ENCODE data around the gene FIGN. TPM values are rescaled to one million over a fixed set of nuclear protein-coding genes. Genes with fewer than 3 reads are reported as not detected.

Gene FIGN
- total RNA-seq, 2 donors from 2014 or later: 18.6 to 20.5 TPM

DNA sequence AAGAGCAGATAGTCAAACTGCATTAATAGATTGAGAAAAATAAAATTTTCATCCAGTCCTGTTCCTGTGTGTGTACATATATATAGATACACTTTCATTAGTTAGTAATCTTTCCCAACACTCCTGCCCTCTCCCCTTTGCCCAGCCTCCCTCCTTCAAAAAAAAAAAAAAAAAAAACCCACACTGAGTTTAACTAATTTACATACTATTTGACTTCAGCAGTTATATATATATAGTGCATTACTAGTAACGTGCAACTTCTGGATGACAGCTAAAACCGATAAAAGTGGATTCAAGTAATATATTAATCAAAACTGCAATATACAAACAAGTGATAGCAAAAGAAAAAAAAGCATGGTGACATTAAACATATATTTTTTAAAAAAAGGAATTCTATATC lies 1.4 kb downstream of the FIGN start:
- TF ChIP-seq, protein P1, sequence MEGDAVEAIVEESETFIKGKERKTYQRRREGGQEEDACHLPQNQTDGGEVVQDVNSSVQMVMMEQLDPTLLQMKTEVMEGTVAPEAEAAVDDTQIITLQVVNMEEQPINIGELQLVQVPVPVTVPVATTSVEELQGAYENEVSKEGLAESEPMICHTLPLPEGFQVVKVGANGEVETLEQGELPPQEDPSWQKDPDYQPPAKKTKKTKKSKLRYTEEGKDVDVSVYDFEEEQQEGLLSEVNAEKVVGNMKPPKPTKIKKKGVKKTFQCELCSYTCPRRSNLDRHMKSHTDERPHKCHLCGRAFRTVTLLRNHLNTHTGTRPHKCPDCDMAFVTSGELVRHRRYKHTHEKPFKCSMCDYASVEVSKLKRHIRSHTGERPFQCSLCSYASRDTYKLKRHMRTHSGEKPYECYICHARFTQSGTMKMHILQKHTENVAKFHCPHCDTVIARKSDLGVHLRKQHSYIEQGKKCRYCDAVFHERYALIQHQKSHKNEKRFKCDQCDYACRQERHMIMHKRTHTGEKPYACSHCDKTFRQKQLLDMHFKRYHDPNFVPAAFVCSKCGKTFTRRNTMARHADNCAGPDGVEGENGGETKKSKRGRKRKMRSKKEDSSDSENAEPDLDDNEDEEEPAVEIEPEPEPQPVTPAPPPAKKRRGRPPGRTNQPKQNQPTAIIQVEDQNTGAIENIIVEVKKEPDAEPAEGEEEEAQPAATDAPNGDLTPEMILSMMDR (conservative IDR thresholded peaks at IDR 0.05): no peak
- peak overlapping the region; percentile 90 for H3K9ac ChIP-seq (ENCODE audit: extremely low read depth, low read length, poor library complexity, severe bottlenecking)
- H3K27me3 ChIP-seq (ENCODE audit: control insufficient read depth, insufficient read depth, low read length, poor library complexity, severe bottlenecking): peaks cover 8% of the 10 kb centered on the region
- peaks cover 5% of the 10 kb centered on the region for H3K27me3 Mint-ChIP-seq (ENCODE audit: insufficient read depth)
- H3K4me3 ChIP-seq (ENCODE audit: low read length): peak overlapping the region; percentile 96
- H3K4me1 ChIP-seq (ENCODE audit: control insufficient read depth, insufficient read depth, low read length): peaks cover 6% of the 10 kb centered on the region
- peaks cover 23% of the 10 kb centered on the region for H3K4me1 Mint-ChIP-seq
- H3K9me3 Mint-ChIP-seq: no peaks in the 10 kb centered on the region
- no peaks in the 10 kb centered on the region for H3K36me3 Mint-ChIP-seq (ENCODE audit: low read depth)
- no peak for DNase-seq
- H3K27ac Mint-ChIP-seq: no peak overlapping the region
- WGBS, 2 experiments (ENCODE audit: insufficient coverage in 1 of 2, insufficient read length in 1 of 2): no CpG with 5 or more reads among the region's 2 CpGs
- no peak overlapping the region for H3K27ac ChIP-seq (ENCODE audit: low read depth, low read length)
- peak overlapping the region; percentile 84 for H3K4me3 Mint-ChIP-seq
- no peaks in the 10 kb centered on the region for H3K9me3 ChIP-seq (ENCODE audit: control insufficient read depth, low read length)
- no peaks in the 10 kb centered on the region for H3K36me3 ChIP-seq (ENCODE audit: control insufficient read depth, insufficient read depth, low read length)

DNA sequence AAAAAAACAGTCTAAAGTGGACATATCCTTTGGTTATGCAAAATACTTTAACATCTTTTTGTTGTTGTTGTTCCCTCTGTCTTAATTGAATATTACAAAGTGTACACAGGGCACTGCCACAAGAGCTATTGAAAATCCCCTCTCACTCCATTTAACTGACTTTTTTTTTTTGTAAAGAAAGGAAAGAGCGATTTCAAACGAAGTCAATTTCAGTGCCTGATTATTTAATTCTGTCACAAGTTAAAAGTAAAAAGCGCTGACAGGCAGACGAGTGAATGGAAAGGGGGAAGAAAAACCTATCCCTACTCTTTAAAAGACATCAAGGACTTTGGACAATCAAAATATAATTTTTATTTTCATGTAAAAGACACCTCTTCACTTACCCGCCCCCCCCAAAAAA lies 1.9 kb downstream of the FIGN start:
- peak overlapping the region; percentile 96 for H3K4me3 ChIP-seq (ENCODE audit: low read length)
- H3K9ac ChIP-seq (ENCODE audit: extremely low read depth, low read length, poor library complexity, severe bottlenecking): peak overlapping the region; percentile 34
- Mint-ChIP-seq H3K36me3 (ENCODE audit: low read depth) (no peaks in the 10 kb centered on the region), H3K4me1 (peaks cover 23% of the 10 kb centered on the region), H3K9me3 (no peaks in the 10 kb centered on the region), H3K27ac (no peak overlapping the region), H3K27me3 (ENCODE audit: insufficient read depth) (peaks cover 5% of the 10 kb centered on the region), H3K4me3 (peak overlapping the region; percentile 84)
- peaks cover 8% of the 10 kb centered on the region for H3K27me3 ChIP-seq (ENCODE audit: control insufficient read depth, insufficient read depth, low read length, poor library complexity, severe bottlenecking)
- peak overlapping the region; percentile 71 for H3K27ac ChIP-seq (ENCODE audit: low read depth, low read length)
- 70 to 76% methylated on average over 2 to 4 of the region's 5 CpGs for WGBS, 2 experiments (ENCODE audit: insufficient coverage in 1 of 2, insufficient read length in 1 of 2)
- no peaks in the 10 kb centered on the region for H3K36me3 ChIP-seq (ENCODE audit: control insufficient read depth, insufficient read depth, low read length)
- H3K4me1 ChIP-seq (ENCODE audit: control insufficient read depth, insufficient read depth, low read length): peaks cover 6% of the 10 kb centered on the region
- TF ChIP-seq, protein P1 (conservative IDR thresholded peaks at IDR 0.05): no peak
- no peaks in the 10 kb centered on the region for H3K9me3 ChIP-seq (ENCODE audit: control insufficient read depth, low read length)
- no peak for DNase-seq

DNA sequence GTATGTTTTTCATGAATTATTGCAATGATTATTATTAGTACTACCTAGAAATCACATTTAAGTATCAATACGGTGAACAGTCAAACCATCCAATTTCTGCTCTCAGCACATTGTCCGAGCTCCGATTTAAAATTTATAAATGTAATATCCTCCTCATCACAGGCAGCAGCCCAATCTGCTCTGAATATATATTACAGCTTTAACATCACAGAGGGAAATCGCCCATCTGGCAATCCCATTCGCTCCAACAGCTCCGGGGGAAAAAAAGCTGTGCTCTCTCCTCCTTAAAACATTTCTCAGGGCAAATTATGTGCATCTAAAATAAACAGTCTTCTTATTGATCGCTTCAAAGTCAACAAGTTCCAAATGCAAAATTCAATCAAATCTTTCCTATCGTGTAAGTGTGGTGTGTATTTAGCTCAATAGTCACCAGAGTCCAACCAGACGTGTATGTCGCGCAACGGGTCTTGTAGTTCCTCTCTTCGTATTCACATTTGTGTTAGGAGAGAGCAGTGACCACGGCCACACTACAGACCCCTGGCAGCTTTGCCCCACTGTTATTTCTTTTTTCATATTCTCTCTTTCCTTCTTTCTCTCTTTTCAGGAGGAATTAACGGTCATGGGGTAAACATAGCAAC lies 2.4 kb downstream of the FIGN start:
- Mint-ChIP-seq H3K27ac (no peak overlapping the region), H3K4me1 (peaks cover 23% of the 10 kb centered on the region), H3K4me3 (peak overlapping the region; percentile 84), H3K9me3 (no peaks in the 10 kb centered on the region), H3K27me3 (ENCODE audit: insufficient read depth) (peaks cover 5% of the 10 kb centered on the region), H3K36me3 (ENCODE audit: low read depth) (no peaks in the 10 kb centered on the region)
- Histone ChIP-seq H3K4me1 (ENCODE audit: control insufficient read depth, insufficient read depth, low read length) (peaks cover 6% of the 10 kb centered on the region), H3K27ac (ENCODE audit: low read depth, low read length) (peak overlapping the region; percentile 71), H3K36me3 (ENCODE audit: control insufficient read depth, insufficient read depth, low read length) (no peaks in the 10 kb centered on the region), H3K4me3 (ENCODE audit: low read length) (peak overlapping the region; percentile 96), H3K9ac (ENCODE audit: extremely low read depth, low read length, poor library complexity, severe bottlenecking) (no peak overlapping the region), H3K9me3 (ENCODE audit: control insufficient read depth, low read length) (no peaks in the 10 kb centered on the region), H3K27me3 (ENCODE audit: control insufficient read depth, insufficient read depth, low read length, poor library complexity, severe bottlenecking) (peaks cover 8% of the 10 kb centered on the region)
- TF ChIP-seq, protein P1 (conservative IDR thresholded peaks at IDR 0.05): no peak
- WGBS, 2 experiments (ENCODE audit: insufficient coverage in 1 of 2, insufficient read length in 1 of 2): 79 to 85% methylated on average over 12 to 15 of the region's 15 CpGs
- DNase-seq: no peak

Measured in endodermal cell (in vitro differentiated cells).